Measurements from ENCODE around the gene PLAC8L1.
"Not testable (repeated sequence)": the region's sequence is repeated elsewhere in the genome, so short reads cannot be mapped to it uniquely, and the experiment has no call there.

Gene PLAC8L1

GRCh38 chr5:146105477-146105876, at the start of gene PLAC8L1:
PLAC8L1 (minus strand) TSS chr5:146105577; CDS start chr5:146104311, 1,266 bp downstream.
- DNase-seq (ENCODE audit: low read depth in 2 of 2), result no peak

- no peak for DNase-seq (ENCODE audit: low read depth in 2 of 2)
These were observed 46.6 kb upstream of the PLAC8L1 start for GRCh38 chr5:146151970-146152369.

GRCh38 chr5:146137967-146138403, 32.6 kb upstream of the PLAC8L1 start:
- DNase-seq (ENCODE audit: low read depth in 2 of 2), result no peak

GRCh38 chr5:146130440-146131045, 25.2 kb upstream of the PLAC8L1 start:
- DNase-seq (ENCODE audit: low read depth in 2 of 2), result no peak

- DNase-seq (ENCODE audit: low read depth in 2 of 2), result no peak
These were observed 20.7 kb upstream of the PLAC8L1 start for GRCh38 chr5:146126068-146126467.

- no peak for DNase-seq (ENCODE audit: low read depth in 2 of 2)
These were observed 19.2 kb upstream of the PLAC8L1 start for GRCh38 chr5:146124580-146124979.

- not testable (repeated sequence) for DNase-seq (ENCODE audit: low read depth in 2 of 2)
These were observed 16.1 kb upstream of the PLAC8L1 start for GRCh38 chr5:146121451-146121850.

GRCh38 chr5:146118322-146118721, 12.9 kb upstream of the PLAC8L1 start:
- no peak for DNase-seq (ENCODE audit: low read depth in 2 of 2)

GRCh38 chr5:146117216-146117615, 11.8 kb upstream of the PLAC8L1 start:
- DNase-seq (ENCODE audit: low read depth in 2 of 2), result not testable (repeated sequence)

GRCh38 chr5:146116361-146116760, 11.0 kb upstream of the PLAC8L1 start:
- DNase-seq (ENCODE audit: low read depth in 2 of 2), result no peak

GRCh38 chr5:146112476-146112875, 7.1 kb upstream of the PLAC8L1 start:
- no peak for DNase-seq (ENCODE audit: low read depth in 2 of 2)

- DNase-seq (ENCODE audit: low read depth in 2 of 2), result no peak
These were observed 6.0 kb upstream of the PLAC8L1 start for GRCh38 chr5:146111409-146111808.

GRCh38 chr5:146109379-146109778, 4.0 kb upstream of the PLAC8L1 start:
- DNase-seq (ENCODE audit: low read depth in 2 of 2), result no peak

- DNase-seq (ENCODE audit: low read depth in 2 of 2), result not testable (repeated sequence)
These were observed 3.5 kb upstream of the PLAC8L1 start for GRCh38 chr5:146108870-146109269.

GRCh38 chr5:146107901-146108300, 2.5 kb upstream of the PLAC8L1 start:
- DNase-seq (ENCODE audit: low read depth in 2 of 2), result no peak

GRCh38 chr5:146103594-146103993, 1.8 kb downstream of the PLAC8L1 start:
- DNase-seq (ENCODE audit: low read depth in 2 of 2), result no peak

- no peak for DNase-seq (ENCODE audit: low read depth in 2 of 2)
These were observed 3.7 kb downstream of the PLAC8L1 start for GRCh38 chr5:146101646-146102045.

GRCh38 chr5:146098047-146098446, 7.3 kb downstream of the PLAC8L1 start:
- no peak for DNase-seq (ENCODE audit: low read depth in 2 of 2)

GRCh38 chr5:146091881-146092280, 13.5 kb downstream of the PLAC8L1 start:
- no peak for DNase-seq (ENCODE audit: low read depth in 2 of 2)

- no peak for DNase-seq (ENCODE audit: low read depth in 2 of 2)
These were observed 16.1 kb downstream of the PLAC8L1 start for GRCh38 chr5:146089287-146089686.

- no peak for DNase-seq (ENCODE audit: low read depth in 2 of 2)
These were observed 17.3 kb downstream of the PLAC8L1 start for GRCh38 chr5:146088098-146088497.

GRCh38 chr5:146084376-146084775, 21.0 kb downstream of the PLAC8L1 start:
- no peak for DNase-seq (ENCODE audit: low read depth in 2 of 2)

- DNase-seq (ENCODE audit: low read depth in 2 of 2), result no peak
These were observed 22.6 kb downstream of the PLAC8L1 start for GRCh38 chr5:146082798-146083197.

- no peak for DNase-seq (ENCODE audit: low read depth in 2 of 2)
These were observed 23.8 kb downstream of the PLAC8L1 start for GRCh38 chr5:146081556-146081955.
